B cell (primary cell): Measurements from ENCODE around the gene GAK. TPM values are rescaled to one million over a fixed set of nuclear protein-coding genes. Genes with fewer than 3 reads are reported as not detected.

Source experiments
- ATAC-seq: fragments of 200-7000 bp; cut with Tn5 transposase; one replicate; pipeline ENCODE4 v1.10.0; 2021; ENCODE audit warnings: low read depth, mild to moderate bottlenecking, moderate number of reproducible peaks, moderate library complexity
- CTCF ChIA-PET: fragments of 350-600 bp; sonication (Branson Sonifier 250); formaldehyde crosslinking; loops from one replicate; lab custom pipeline; 2021; ENCODE audit warnings: antibody characterized with exemption, inconsistent platforms; lab: Charles Lee
- POLR2A ChIA-PET: fragments of 350-600 bp; sonication (Branson Sonifier 250); formaldehyde crosslinking; loops from one replicate; lab custom pipeline; 2021; ENCODE audit warnings: antibody characterized with exemption; lab: Charles Lee
- DNase-seq: peaks from one replicate; pipeline ENCODE4 v3.0.0; 2013
- H2AFZ ChIP-seq: 2 replicates; pipeline ENCODE4 v1.6.1; 2012; ENCODE audit warnings: mild to moderate bottlenecking, low read depth, low read length; ENCODE audit not compliant: insufficient read depth, poor library complexity, severe bottlenecking
- H3K27ac ChIP-seq, 2 donors: 1 replicate in 1 of 2; 2 replicates in 1 of 2; pipeline ENCODE4 v1.5.1; 2012 to 2013; ENCODE audit warnings: low read length in 2 of 2, mild to moderate bottlenecking in 2 of 2, moderate library complexity in 1 of 2
- H3K27me3 ChIP-seq, 4 experiments: fragments of 200-600 bp in 1 of 4; sonication (generic) in 1 of 4; replicated peaks in 1 of 4; 1 replicate in 2 of 4; 2 replicates in 2 of 4; pipeline versions ENCODE4 v1.6.1 to v1.7.0; 2013 to 2016; ENCODE audit warnings: low read length in 3 of 4, mild to moderate bottlenecking in 2 of 4, mixed read lengths in 1 of 4, moderate library complexity in 1 of 4; ENCODE audit not compliant: insufficient read depth in 4 of 4, control insufficient read depth in 3 of 4; ENCODE audit errors: control extremely low read depth in 1 of 4
- H3K36me3 ChIP-seq, 2 experiments: replicated peaks in 1 of 2; 1 replicate in 1 of 2; 2 replicates in 1 of 2; pipeline versions ENCODE4 v1.6.1 to v1.7.1; 2013; ENCODE audit warnings: low read length in 1 of 2; ENCODE audit not compliant: insufficient read depth in 2 of 2, control insufficient read depth in 1 of 2; ENCODE audit errors: control extremely low read depth in 1 of 2, extremely low read depth in 1 of 2
- H3K4me1 ChIP-seq, 2 donors: fragments of 200-600 bp in 1 of 2; sonication (generic) in 1 of 2; 1 replicate in 1 of 2; 2 replicates in 1 of 2; pipeline versions ENCODE4 v1.5.1 to v1.6.1; 2013 to 2017; ENCODE audit warnings: low read length in 2 of 2; ENCODE audit not compliant: control insufficient read depth in 2 of 2, insufficient read depth in 2 of 2
- H3K4me2 ChIP-seq: replicated peaks from 2 replicates; pipeline ENCODE3; 2012; ENCODE audit warnings: mild to moderate bottlenecking, low read depth, low read length; ENCODE audit not compliant: poor library complexity, severe bottlenecking
- H3K4me3 ChIP-seq, 5 experiments: fragments of 200-600 bp in 1 of 5; sonication (generic) in 1 of 5; 1 replicate in 3 of 5; 2 replicates in 2 of 5; pipeline versions ENCODE4 v1.5.1 to v1.7.0; 2011 to 2016; ENCODE audit warnings: low read length in 4 of 5, mild to moderate bottlenecking in 4 of 5, low read depth in 2 of 5, control low read depth in 1 of 5, moderate library complexity in 1 of 5; ENCODE audit not compliant: insufficient read depth in 1 of 5; ENCODE audit errors: control extremely low read depth in 1 of 5, extremely low read depth in 1 of 5
- H3K79me2 ChIP-seq: fragments of 200-600 bp; sonication (generic); one replicate; pipeline ENCODE4 v1.6.0; 2016; ENCODE audit warnings: low read length; ENCODE audit not compliant: control insufficient read depth, insufficient read depth
- H3K9ac ChIP-seq: fragments of 200-600 bp; sonication (generic); 2 replicates; pipeline ENCODE4 v1.6.1; 2017; ENCODE audit warnings: mild to moderate bottlenecking, low read length, moderate library complexity
- H3K9me3 ChIP-seq, 3 donors: one replicate each; pipeline versions ENCODE4 v1.6.1 to v1.7.1; 2013; ENCODE audit warnings: low read length in 2 of 3; ENCODE audit not compliant: control insufficient read depth in 2 of 3, insufficient read depth in 1 of 3; ENCODE audit errors: control extremely low read depth in 1 of 3
- H4K20me1 ChIP-seq: 2 replicates; pipeline ENCODE4 v1.6.0; 2012; ENCODE audit warnings: mild to moderate bottlenecking, low read length; ENCODE audit not compliant: insufficient read depth, control insufficient read depth, poor library complexity, severe bottlenecking
- H3K27ac Mint-ChIP-seq: one replicate; pipeline ENCODE4 v1.8.0; 2021; ENCODE audit warnings: mixed read lengths
- H3K27me3 Mint-ChIP-seq: one replicate; pipeline ENCODE4 v1.8.0; 2021; ENCODE audit warnings: mixed read lengths
- H3K4me1 Mint-ChIP-seq: one replicate; pipeline ENCODE4 v1.8.0; 2021; ENCODE audit warnings: mixed read lengths
- H3K4me3 Mint-ChIP-seq: one replicate; pipeline ENCODE4 v1.8.0; 2021; ENCODE audit warnings: mixed read lengths
- H3K9me3 Mint-ChIP-seq: one replicate; pipeline ENCODE4 v1.8.0; 2022; ENCODE audit warnings: mixed read lengths; ENCODE audit not compliant: insufficient read depth
- EZH2 ChIP-seq: IDR thresholded peaks from 2 replicates; pipeline ENCODE4 v1.6.1; 2012; ENCODE audit warnings: borderline replicate concordance, low read depth, mild to moderate bottlenecking, moderate library complexity, low read length; ENCODE audit not compliant: insufficient read depth, poor library complexity, severe bottlenecking
- WGBS: methylation state at CpG from one replicate; pipeline ENCODE4 v1.1.5; 2013; ENCODE audit warnings: missing lambda C conversion rate; ENCODE audit not compliant: insufficient coverage; 5-methylcytosine and 5-hydroxymethylcytosine counted together
- intact Hi-C: fragments of 100-400 bp; cut with micrococcal nuclease; formaldehyde crosslinking; loops from one replicate; pipeline ENCODE4 v1.10.0; 2022
- polyA plus RNA-seq: library from polyadenylated mRNA; depleted of rRNA; stranded (reverse); fragments of >200 nt; gene quantifications from 2 replicates; pipeline ENCODE4 v1.2.3, GENCODE V29; 2012
- total RNA-seq, 2 donors: library from RNA; stranded (reverse); fragments of 120-200 nt in 1 of 2; gene quantifications; 1 replicate in 1 of 2; 2 replicates in 1 of 2; pipeline versions ENCODE4 v1.2.3 to v1.2.4, GENCODE V29; 2013 to 2022

GAK gene
- total and polyA plus RNA-seq, 2 donors (not counting 1 experiment from before 2014, with no cell fraction given), result 113 to 283 TPM

- H3K9ac ChIP-seq, result no peak overlapping the region
- no peak for ATAC-seq
- ChIA-PET POLR2A (no interaction called here), CTCF (no interaction called here)
- WGBS, result 87% methylated on average over 11 of the region's 13 CpGs
- H3K79me2 ChIP-seq, result no peaks in the 10 kb centered on the region
- H3K4me2 ChIP-seq, result no peak overlapping the region
- H3K36me3 ChIP-seq, result no peaks in the 10 kb centered on the region
- TF ChIP-seq EZH2, result no peak
- no peak overlapping the region for H3K4me3 Mint-ChIP-seq
- peaks cover 0 to 2% (median 0%) of the 10 kb centered on the region in 4 experiments for H3K27me3 ChIP-seq
- H3K27ac ChIP-seq, result no peak overlapping the region
- peaks cover 26% of the 10 kb centered on the region for H3K27me3 Mint-ChIP-seq
- no peak overlapping the region for H3K4me3 ChIP-seq
- H3K4me1 ChIP-seq, result no peaks in the 10 kb centered on the region
- H3K27ac Mint-ChIP-seq, result no peak overlapping the region
- intact Hi-C loops, result no loop called here
- peaks cover 5% of the 10 kb centered on the region for H3K4me1 Mint-ChIP-seq
- H2AFZ ChIP-seq, result no peak overlapping the region
- H4K20me1 ChIP-seq, result no peaks in the 10 kb centered on the region
- peaks cover 4% of the 10 kb centered on the region for H3K9me3 Mint-ChIP-seq
- DNase-seq, result no peak
- peaks cover 0 to 15% (median 0%) of the 10 kb centered on the region in 3 donors for H3K9me3 ChIP-seq
Observed at GRCh38 chr4:801436-802124, 130.5 kb downstream of the GAK start.

Other genes with a start within 250 kb of the GAK start
- gene SLC49A3, start 243.2 kb downstream of the GAK start, total RNA-seq, result 4.3 and 6.9 TPM in 2 replicates
- 1.3 and 2.0 TPM in 2 replicates for gene SLC49A3, start 243.2 kb downstream of the GAK start, polyA plus RNA-seq
- 83.4 and 90.3 TPM in 2 replicates for gene PCGF3, start 226.5 kb downstream of the GAK start, total RNA-seq
- gene PCGF3, start 226.5 kb downstream of the GAK start, polyA plus RNA-seq, result 65.7 and 84.0 TPM in 2 replicates
- not detected in 2 replicates for gene CPLX1, start 106.2 kb downstream of the GAK start, total RNA-seq
- 0.37 TPM in 1 of 2 replicates, not detected in the other for gene CPLX1, start 106.2 kb downstream of the GAK start, polyA plus RNA-seq
- 44.4 and 47.9 TPM in 2 replicates for gene TMEM175, start 144 bp upstream of the GAK start, total RNA-seq
- 432 and 546 TPM in 2 replicates for gene TMEM175, start 144 bp upstream of the GAK start, polyA plus RNA-seq
- gene DGKQ, start 41.3 kb upstream of the GAK start, total RNA-seq, result 30.4 and 34.9 TPM in 2 replicates
- 21.7 and 22.6 TPM in 2 replicates for gene DGKQ, start 41.3 kb upstream of the GAK start, polyA plus RNA-seq
- 57.8 and 67.4 TPM in 2 replicates for gene IDUA, start 54.7 kb upstream of the GAK start, total RNA-seq
- 51.8 and 57.0 TPM in 2 replicates for gene IDUA, start 54.7 kb upstream of the GAK start, polyA plus RNA-seq
- 0.92 and 1.1 TPM in 2 replicates for gene SLC26A1, start 61.1 kb upstream of the GAK start, total RNA-seq
- gene SLC26A1, start 61.1 kb upstream of the GAK start, polyA plus RNA-seq, result 0.03 TPM in 1 of 2 replicates, not detected in the other
- 28.5 and 28.9 TPM in 2 replicates for gene FGFRL1, start 79.3 kb upstream of the GAK start, total RNA-seq
- 24.1 and 33.8 TPM in 2 replicates for gene FGFRL1, start 79.3 kb upstream of the GAK start, polyA plus RNA-seq
- gene RNF212, start 181.2 kb upstream of the GAK start, total RNA-seq, result 3.8 and 5.9 TPM in 2 replicates
- gene RNF212, start 181.2 kb upstream of the GAK start, polyA plus RNA-seq, result 2.1 TPM in 2 replicates
- gene SPON2, start 240.3 kb upstream of the GAK start, total RNA-seq, result 3.8 and 5.3 TPM in 2 replicates
- 5.1 and 7.9 TPM in 2 replicates for gene SPON2, start 240.3 kb upstream of the GAK start, polyA plus RNA-seq